Inflammatory macrophage (primary cell): ENCODE measurements around the gene ELOVL5.
A peak's percentile ranks its signal among the peaks of the same experiment; 100 is the strongest.
"Not testable (repeated sequence)": the region's sequence is repeated elsewhere in the genome, so short reads cannot be mapped to it uniquely, and the experiment has no call there.

ENCODE experiments used
- DNase-seq, 2 donors: peaks; one replicate each; pipeline ENCODE4 v3.0.0-alpha.2; 2020 to 2022

Gene ELOVL5

GRCh38 chr6:53327017-53327395 lies 21.7 kb downstream of the ELOVL5 start:
- DNase-seq, result no peak

- no peak for DNase-seq
These were observed 22.3 kb downstream of the ELOVL5 start for GRCh38 chr6:53326372-53327016.

- no peak for DNase-seq
These were observed 23.0 kb downstream of the ELOVL5 start for GRCh38 chr6:53325785-53326184.

- peak; percentile 36 to 59 for DNase-seq
These were observed 26.3 kb downstream of the ELOVL5 start for GRCh38 chr6:53322188-53323029.

GRCh38 chr6:53321701-53322100 lies 27.0 kb downstream of the ELOVL5 start:
- DNase-seq, result no peak

- DNase-seq, result peak; percentile 58 to 65
These were observed 27.8 kb downstream of the ELOVL5 start for GRCh38 chr6:53320964-53321363.

- DNase-seq, result no peak
These were observed 30.3 kb downstream of the ELOVL5 start for GRCh38 chr6:53318429-53318828.

GRCh38 chr6:53317861-53318260 lies 30.9 kb downstream of the ELOVL5 start:
- no peak for DNase-seq

- not testable (repeated sequence) for DNase-seq
These were observed 31.5 kb downstream of the ELOVL5 start for GRCh38 chr6:53317299-53317698.

- DNase-seq, result no peak
These were observed 32.6 kb downstream of the ELOVL5 start for GRCh38 chr6:53316142-53316541.

GRCh38 chr6:53315086-53315724 lies 33.5 kb downstream of the ELOVL5 start:
- no peak for DNase-seq

GRCh38 chr6:53313784-53314400 lies 34.9 kb downstream of the ELOVL5 start:
- DNase-seq, result no peak

GRCh38 chr6:53312355-53312754 lies 36.4 kb downstream of the ELOVL5 start:
- no peak for DNase-seq

- no peak for DNase-seq
These were observed 37.2 kb downstream of the ELOVL5 start for GRCh38 chr6:53311586-53311935.

- DNase-seq, result no peak
These were observed 37.8 kb downstream of the ELOVL5 start for GRCh38 chr6:53310771-53311585.

GRCh38 chr6:53309901-53310300 lies 38.8 kb downstream of the ELOVL5 start:
- DNase-seq, result peak in 1 of 2 donors; percentile 25

GRCh38 chr6:53309059-53309900 lies 39.5 kb downstream of the ELOVL5 start:
- no peak for DNase-seq

- peak; percentile 12 to 34 for DNase-seq
These were observed 41.9 kb downstream of the ELOVL5 start for GRCh38 chr6:53306819-53307347.

GRCh38 chr6:53306217-53306616 lies 42.5 kb downstream of the ELOVL5 start:
- DNase-seq, result not testable (repeated sequence)

GRCh38 chr6:53305506-53306005 lies 43.2 kb downstream of the ELOVL5 start:
- not testable (repeated sequence) for DNase-seq

- not testable (repeated sequence) for DNase-seq
These were observed 43.8 kb downstream of the ELOVL5 start for GRCh38 chr6:53304953-53305352.
